HepG2 (cell line): Measurements from ENCODE around the gene EBPL. TPM values are rescaled to one million over a fixed set of nuclear protein-coding genes. Genes with fewer than 3 reads are reported as not detected.
A peak's percentile ranks its signal among the peaks of the same experiment; 100 is the strongest.

ENCODE experiments used
- CBFB ChIP-seq: sonication (generic); formaldehyde crosslinking; IDR thresholded peaks from 2 replicates; pipeline ENCODE4 v1.4.0; 2020; ENCODE audit warnings: missing genetic modification reagents
- HDAC2 ChIP-seq: sonication (generic); formaldehyde crosslinking; IDR thresholded peaks from 2 replicates; pipeline ENCODE4 v1.4.0; 2020; ENCODE audit warnings: missing genetic modification reagents
- LCORL ChIP-seq, 2 experiments: fragments of 450-650 bp in 1 of 2; sonication (generic) in 1 of 2; formaldehyde crosslinking in 1 of 2; IDR thresholded peaks; 2 replicates each; pipeline versions ENCODE4 v1.5.0 to v1.6.1; 2017 to 2020; ENCODE audit warnings: antibody characterized with exemption in 1 of 2, missing genetic modification reagents in 1 of 2
- NFE2 ChIP-seq: sonication (generic); formaldehyde crosslinking; IDR thresholded peaks from 2 replicates; pipeline ENCODE4 v1.4.0; 2020; ENCODE audit warnings: missing genetic modification reagents
- NFIC ChIP-seq: IDR thresholded peaks from 2 replicates; pipeline ENCODE4 v1.6.1; 2012; ENCODE audit warnings: mild to moderate bottlenecking, low read length, inconsistent platforms
- PPARG ChIP-seq: conservative IDR thresholded peaks from 2 replicates; pipeline ENCODE4 v1.6.1; 2016; ENCODE audit warnings: missing biosample characterization, missing genetic modification reagents
- RBAK ChIP-seq: sonication (generic); formaldehyde crosslinking; IDR thresholded peaks from 2 replicates; pipeline ENCODE4 v1.5.1; 2020; ENCODE audit warnings: mild to moderate bottlenecking, missing genetic modification reagents
- ZBTB7B ChIP-seq: sonication (generic); formaldehyde crosslinking; IDR thresholded peaks from 2 replicates; pipeline ENCODE4 v1.4.0; 2020; ENCODE audit warnings: missing genetic modification reagents
- ZMAT3 ChIP-seq: sonication (generic); formaldehyde crosslinking; conservative IDR thresholded peaks from 2 replicates; pipeline ENCODE4 v1.7.0; 2021; ENCODE audit warnings: missing genetic modification reagents
- ZNF33A ChIP-seq: sonication (generic); formaldehyde crosslinking; IDR thresholded peaks from 2 replicates; pipeline ENCODE4 v1.5.1; 2020; ENCODE audit warnings: missing genetic modification reagents, mild to moderate bottlenecking, moderate library complexity, borderline replicate concordance
- ZNF614 ChIP-seq: IDR thresholded peaks from 2 replicates; pipeline ENCODE4 v1.6.1; 2018; ENCODE audit warnings: missing biosample characterization, missing genetic modification reagents, inconsistent platforms, borderline replicate concordance
- polyA plus RNA-seq, 8 experiments: library from polyadenylated mRNA; depleted of rRNA in 3 of 8; stranded (reverse) in 7 of 8; unstranded in 1 of 8; fragments of >200 nt; fragmentation: Illumina TruSeq in 4 of 8; extraction: Trizol in 4 of 8; gene quantifications; 2 replicates each; pipeline versions ENCODE4 v1.2.1 to v1.2.3, GENCODE V29; 2011 to 2016; ENCODE audit warnings: low read depth in 4 of 8, missing spikeins in 1 of 8, mixed read lengths in 1 of 8; ENCODE audit not compliant: insufficient read depth in 1 of 8
- total RNA-seq, 5 experiments: library from RNA; depleted of rRNA; stranded (reverse); fragments of >200 nt; fragmentation: Illumina TruSeq; extraction: Trizol; gene quantifications; 2 replicates each; pipeline ENCODE4 v1.2.3, GENCODE V29; 2016; ENCODE audit warnings: low read depth in 1 of 5
- TF ChIP-seq, protein P1 (sequence below): sonication (generic); formaldehyde crosslinking; conservative IDR thresholded peaks from 2 replicates; pipeline ENCODE4 v1.4.0; 2020; ENCODE audit warnings: mild to moderate bottlenecking, missing genetic modification reagents, moderate library complexity
- TF ChIP-seq, protein P2 (sequence below): sonication (generic); formaldehyde crosslinking; IDR thresholded peaks from 2 replicates; pipeline ENCODE4 v1.4.0; 2020; ENCODE audit warnings: mild to moderate bottlenecking, missing genetic modification reagents
- TF ChIP-seq, protein P3 (sequence below): sonication (generic); formaldehyde crosslinking; IDR thresholded peaks from 2 replicates; pipeline ENCODE4 v1.4.0; 2020; ENCODE audit warnings: missing genetic modification reagents

Gene EBPL
- total and polyA plus RNA-seq, 2 of the 13 experiments (the other 11 are each of a cell fraction or from before 2014, with no cell fraction given) = 96.5 to 152 TPM

DNA sequence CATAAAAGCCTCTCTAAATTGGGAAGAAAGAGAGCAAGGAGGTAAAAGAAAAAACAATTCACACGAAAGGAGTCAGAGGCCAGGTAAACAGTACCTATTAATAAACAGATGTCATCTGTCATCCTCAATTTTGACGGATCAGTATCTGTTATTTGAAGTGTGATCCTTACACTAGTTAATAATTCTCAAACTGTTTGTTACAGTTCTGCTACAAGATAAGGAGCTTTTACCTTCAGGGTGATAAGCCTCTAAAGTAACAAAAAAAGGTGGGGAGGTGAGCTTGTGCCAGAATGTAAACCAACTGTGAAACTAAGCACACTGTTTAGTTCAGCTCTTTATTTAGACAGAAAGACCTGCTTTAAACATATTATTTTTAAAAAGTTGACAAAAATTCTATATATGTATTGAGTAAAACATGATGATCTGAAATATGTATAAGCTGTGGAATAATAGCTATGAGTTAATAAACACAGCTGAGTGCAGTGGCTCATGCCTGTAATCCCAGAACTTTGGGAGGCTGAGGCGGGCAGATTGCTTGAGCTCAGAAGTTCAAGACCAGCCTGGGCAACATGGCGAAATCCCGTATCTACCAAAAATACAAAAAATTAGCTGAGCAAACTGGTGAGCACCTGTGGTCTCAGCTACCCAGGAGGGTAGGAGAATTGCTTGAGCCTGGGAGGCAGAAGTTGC is 48.4 kb upstream of the EBPL start (continued):
- no peak for TF ChIP-seq LCORL (IDR thresholded peaks at IDR 0.05)
- TF ChIP-seq LCORL (CRISPR knock-in tag; IDR thresholded peaks at IDR 0.05) = peak; percentile 28; the same call in 1 of the 2 replicates
- 0 out of 2 replicates have a peak, but pooled peaks have one; percentile 40 for TF ChIP-seq ZNF614 (CRISPR knock-in tag)
- no peak for TF ChIP-seq RBAK (CRISPR knock-in tag)
- no peak for TF ChIP-seq ZNF33A (CRISPR knock-in tag)
- no peak for TF ChIP-seq NFE2 (CRISPR knock-in tag)
- TF ChIP-seq, protein P1, sequence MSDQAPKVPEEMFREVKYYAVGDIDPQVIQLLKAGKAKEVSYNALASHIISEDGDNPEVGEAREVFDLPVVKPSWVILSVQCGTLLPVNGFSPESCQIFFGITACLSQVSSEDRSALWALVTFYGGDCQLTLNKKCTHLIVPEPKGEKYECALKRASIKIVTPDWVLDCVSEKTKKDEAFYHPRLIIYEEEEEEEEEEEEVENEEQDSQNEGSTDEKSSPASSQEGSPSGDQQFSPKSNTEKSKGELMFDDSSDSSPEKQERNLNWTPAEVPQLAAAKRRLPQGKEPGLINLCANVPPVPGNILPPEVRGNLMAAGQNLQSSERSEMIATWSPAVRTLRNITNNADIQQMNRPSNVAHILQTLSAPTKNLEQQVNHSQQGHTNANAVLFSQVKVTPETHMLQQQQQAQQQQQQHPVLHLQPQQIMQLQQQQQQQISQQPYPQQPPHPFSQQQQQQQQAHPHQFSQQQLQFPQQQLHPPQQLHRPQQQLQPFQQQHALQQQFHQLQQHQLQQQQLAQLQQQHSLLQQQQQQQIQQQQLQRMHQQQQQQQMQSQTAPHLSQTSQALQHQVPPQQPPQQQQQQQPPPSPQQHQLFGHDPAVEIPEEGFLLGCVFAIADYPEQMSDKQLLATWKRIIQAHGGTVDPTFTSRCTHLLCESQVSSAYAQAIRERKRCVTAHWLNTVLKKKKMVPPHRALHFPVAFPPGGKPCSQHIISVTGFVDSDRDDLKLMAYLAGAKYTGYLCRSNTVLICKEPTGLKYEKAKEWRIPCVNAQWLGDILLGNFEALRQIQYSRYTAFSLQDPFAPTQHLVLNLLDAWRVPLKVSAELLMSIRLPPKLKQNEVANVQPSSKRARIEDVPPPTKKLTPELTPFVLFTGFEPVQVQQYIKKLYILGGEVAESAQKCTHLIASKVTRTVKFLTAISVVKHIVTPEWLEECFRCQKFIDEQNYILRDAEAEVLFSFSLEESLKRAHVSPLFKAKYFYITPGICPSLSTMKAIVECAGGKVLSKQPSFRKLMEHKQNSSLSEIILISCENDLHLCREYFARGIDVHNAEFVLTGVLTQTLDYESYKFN (CRISPR knock-in tag) = peak; percentile 78
- no peak for TF ChIP-seq ZBTB7B
- no peak for TF ChIP-seq ZMAT3 (CRISPR knock-in tag)
- TF ChIP-seq PPARG (CRISPR knock-in tag) = peak; percentile 72
- TF ChIP-seq CBFB (CRISPR knock-in tag) = 0 out of 2 replicates have a peak, but pooled peaks have one; percentile 30
- TF ChIP-seq, protein P2, sequence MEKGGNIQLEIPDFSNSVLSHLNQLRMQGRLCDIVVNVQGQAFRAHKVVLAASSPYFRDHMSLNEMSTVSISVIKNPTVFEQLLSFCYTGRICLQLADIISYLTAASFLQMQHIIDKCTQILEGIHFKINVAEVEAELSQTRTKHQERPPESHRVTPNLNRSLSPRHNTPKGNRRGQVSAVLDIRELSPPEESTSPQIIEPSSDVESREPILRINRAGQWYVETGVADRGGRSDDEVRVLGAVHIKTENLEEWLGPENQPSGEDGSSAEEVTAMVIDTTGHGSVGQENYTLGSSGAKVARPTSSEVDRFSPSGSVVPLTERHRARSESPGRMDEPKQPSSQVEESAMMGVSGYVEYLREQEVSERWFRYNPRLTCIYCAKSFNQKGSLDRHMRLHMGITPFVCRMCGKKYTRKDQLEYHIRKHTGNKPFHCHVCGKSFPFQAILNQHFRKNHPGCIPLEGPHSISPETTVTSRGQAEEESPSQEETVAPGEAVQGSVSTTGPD (CRISPR knock-in tag) = no peak
- TF ChIP-seq HDAC2 (CRISPR knock-in tag) = peak; percentile 92
- TF ChIP-seq, protein P3, sequence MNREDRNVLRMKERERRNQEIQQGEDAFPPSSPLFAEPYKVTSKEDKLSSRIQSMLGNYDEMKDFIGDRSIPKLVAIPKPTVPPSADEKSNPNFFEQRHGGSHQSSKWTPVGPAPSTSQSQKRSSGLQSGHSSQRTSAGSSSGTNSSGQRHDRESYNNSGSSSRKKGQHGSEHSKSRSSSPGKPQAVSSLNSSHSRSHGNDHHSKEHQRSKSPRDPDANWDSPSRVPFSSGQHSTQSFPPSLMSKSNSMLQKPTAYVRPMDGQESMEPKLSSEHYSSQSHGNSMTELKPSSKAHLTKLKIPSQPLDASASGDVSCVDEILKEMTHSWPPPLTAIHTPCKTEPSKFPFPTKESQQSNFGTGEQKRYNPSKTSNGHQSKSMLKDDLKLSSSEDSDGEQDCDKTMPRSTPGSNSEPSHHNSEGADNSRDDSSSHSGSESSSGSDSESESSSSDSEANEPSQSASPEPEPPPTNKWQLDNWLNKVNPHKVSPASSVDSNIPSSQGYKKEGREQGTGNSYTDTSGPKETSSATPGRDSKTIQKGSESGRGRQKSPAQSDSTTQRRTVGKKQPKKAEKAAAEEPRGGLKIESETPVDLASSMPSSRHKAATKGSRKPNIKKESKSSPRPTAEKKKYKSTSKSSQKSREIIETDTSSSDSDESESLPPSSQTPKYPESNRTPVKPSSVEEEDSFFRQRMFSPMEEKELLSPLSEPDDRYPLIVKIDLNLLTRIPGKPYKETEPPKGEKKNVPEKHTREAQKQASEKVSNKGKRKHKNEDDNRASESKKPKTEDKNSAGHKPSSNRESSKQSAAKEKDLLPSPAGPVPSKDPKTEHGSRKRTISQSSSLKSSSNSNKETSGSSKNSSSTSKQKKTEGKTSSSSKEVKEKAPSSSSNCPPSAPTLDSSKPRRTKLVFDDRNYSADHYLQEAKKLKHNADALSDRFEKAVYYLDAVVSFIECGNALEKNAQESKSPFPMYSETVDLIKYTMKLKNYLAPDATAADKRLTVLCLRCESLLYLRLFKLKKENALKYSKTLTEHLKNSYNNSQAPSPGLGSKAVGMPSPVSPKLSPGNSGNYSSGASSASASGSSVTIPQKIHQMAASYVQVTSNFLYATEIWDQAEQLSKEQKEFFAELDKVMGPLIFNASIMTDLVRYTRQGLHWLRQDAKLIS = no peak
- TF ChIP-seq NFIC = peak; percentile 72
